IMR-90 (cell line): Measurements from ENCODE around the gene MAPKAPK5. TPM values are rescaled to one million over a fixed set of nuclear protein-coding genes. Genes with fewer than 3 reads are reported as not detected.

Experiments used
- ATAC-seq: fragments of 200-7000 bp; cut with Tn5 transposase; 2 replicates; pipeline ENCODE4 v1.9.1; 2020; ENCODE audit warnings: low read depth, mild to moderate bottlenecking, moderate library complexity
- BruUV-seq: library from RNA; stranded (reverse); fragments of 400-500 nt; replicated peaks from 2 replicates; lab custom pipeline; 2021; lab: Mats Ljungman, UMichigan
- CTCF ChIA-PET: fragments of 300-600 bp; formaldehyde crosslinking; extraction: SDS; loops from one replicate; lab custom pipeline; 2021; ENCODE audit warnings: antibody characterized with exemption; lab: Yijun Ruan, JAX
- POLR2A ChIA-PET: fragments of 300-600 bp; sonication (Branson Sonifier 250); formaldehyde crosslinking; loops from one replicate; lab custom pipeline; 2022; ENCODE audit warnings: antibody characterized with exemption; ENCODE audit not compliant: unreplicated experiment; lab: Charles Lee
- DNase-seq: peaks from one replicate; pipeline ENCODE4 v3.0.0; 2013
- H2AFZ ChIP-seq: replicated peaks from 2 replicates; pipeline ENCODE3; 2013; ENCODE audit warnings: low read length, mild to moderate bottlenecking; ENCODE audit not compliant: poor library complexity
- H2AK5ac ChIP-seq: 2 replicates; pipeline ENCODE4 v1.6.1; 2013; ENCODE audit warnings: low read depth, low read length, inconsistent platforms
- H2AK9ac ChIP-seq: replicated peaks from 2 replicates; pipeline ENCODE3; 2013; ENCODE audit warnings: mild to moderate bottlenecking, low read depth, low read length, moderate library complexity; ENCODE audit not compliant: poor library complexity
- H2BK120ac ChIP-seq: 2 replicates; pipeline ENCODE4 v1.6.1; 2013; ENCODE audit warnings: low read depth, low read length, inconsistent platforms
- H2BK15ac ChIP-seq: 3 replicates; pipeline ENCODE4 v1.6.1; 2013; ENCODE audit warnings: low read depth, low read length, inconsistent platforms
- H2BK20ac ChIP-seq: 2 replicates; pipeline ENCODE4 v1.6.1; 2013; ENCODE audit warnings: low read depth, mild to moderate bottlenecking, inconsistent platforms, low read length, moderate library complexity
- H2BK5ac ChIP-seq: 2 replicates; pipeline ENCODE4 v1.6.1; 2013; ENCODE audit warnings: mild to moderate bottlenecking, low read depth, low read length, inconsistent platforms; ENCODE audit not compliant: poor library complexity, severe bottlenecking
- H3K14ac ChIP-seq: replicated peaks from 2 replicates; pipeline ENCODE4 v1.6.1; 2013; ENCODE audit warnings: low read depth, low read length, inconsistent platforms
- H3K18ac ChIP-seq: 2 replicates; pipeline ENCODE4 v1.6.1; 2013; ENCODE audit warnings: low read depth, low read length, control low read depth
- H3K23ac ChIP-seq: 2 replicates; pipeline ENCODE4 v1.6.1; 2013; ENCODE audit warnings: low read depth, low read length, inconsistent platforms
- H3K27ac ChIP-seq: 2 replicates; pipeline ENCODE4 v1.5.1; 2013; ENCODE audit warnings: mild to moderate bottlenecking, control low read depth, low read length; ENCODE audit not compliant: insufficient read depth
- H3K27me3 ChIP-seq: 2 replicates; pipeline ENCODE4 v1.6.1; 2013; ENCODE audit warnings: low read length; ENCODE audit not compliant: control insufficient read depth, insufficient read depth
- H3K36me3 ChIP-seq: 2 replicates; pipeline ENCODE4 v1.6.1; 2013; ENCODE audit warnings: low read length, mixed read lengths; ENCODE audit not compliant: control insufficient read depth, insufficient read depth
- H3K4ac ChIP-seq: 2 replicates; pipeline ENCODE4 v1.6.1; 2013; ENCODE audit warnings: low read depth, low read length, inconsistent platforms
- H3K4me1 ChIP-seq: 2 replicates; pipeline ENCODE4 v1.6.1; 2013; ENCODE audit warnings: low read length, mixed read lengths; ENCODE audit not compliant: control insufficient read depth, insufficient read depth
- H3K4me2 ChIP-seq: 2 replicates; pipeline ENCODE4 v1.6.1; 2013; ENCODE audit warnings: low read depth, mild to moderate bottlenecking, control low read depth, low read length, moderate library complexity
- H3K4me3 ChIP-seq: 2 replicates; pipeline ENCODE4 v1.5.1; 2013; ENCODE audit warnings: low read depth, mild to moderate bottlenecking, control low read depth, low read length, moderate library complexity; ENCODE audit not compliant: insufficient read depth
- H3K56ac ChIP-seq: 2 replicates; pipeline ENCODE4 v1.6.1; 2013; ENCODE audit warnings: low read length, inconsistent platforms; ENCODE audit not compliant: insufficient read depth; ENCODE audit errors: extremely low read depth
- H3K79me1 ChIP-seq, 2 experiments: 2 replicates each; pipeline ENCODE4 v1.6.1; 2013; ENCODE audit warnings: low read length in 2 of 2, inconsistent platforms in 1 of 2, low read depth in 1 of 2
- H3K9ac ChIP-seq: 2 replicates; pipeline ENCODE4 v1.6.1; 2013; ENCODE audit warnings: low read depth, low read length, control low read depth
- H3K9me1 ChIP-seq: 2 replicates; pipeline ENCODE4 v1.6.1; 2013; ENCODE audit warnings: low read length, inconsistent platforms; ENCODE audit not compliant: insufficient read depth
- H3K9me3 ChIP-seq: 2 replicates; pipeline ENCODE4 v1.6.1; 2013; ENCODE audit warnings: low read length; ENCODE audit not compliant: control insufficient read depth, insufficient read depth
- H4K20me1 ChIP-seq: 2 replicates; pipeline ENCODE4 v1.6.1; 2013; ENCODE audit warnings: low read length, inconsistent platforms; ENCODE audit not compliant: insufficient read depth
- H4K5ac ChIP-seq: 2 replicates; pipeline ENCODE4 v1.6.1; 2013; ENCODE audit warnings: mild to moderate bottlenecking, low read depth, low read length, control low read depth
- H4K8ac ChIP-seq, 2 experiments: 2 replicates each; pipeline ENCODE4 v1.6.1; 2013; ENCODE audit warnings: low read depth in 2 of 2, low read length in 2 of 2, control low read depth in 1 of 2, inconsistent platforms in 1 of 2
- H4K91ac ChIP-seq: 2 replicates; pipeline ENCODE4 v1.6.1; 2013; ENCODE audit warnings: low read depth, low read length, inconsistent platforms; ENCODE audit not compliant: insufficient read depth
- NFE2L2 ChIP-seq: fragments of 150-350 bp; IDR thresholded peaks from 2 replicates; pipeline ENCODE4 v1.6.1; 2016; ENCODE audit warnings: low read depth, mild to moderate bottlenecking, low read length
- RFX5 ChIP-seq: IDR thresholded peaks from 2 replicates; pipeline ENCODE4 v1.8.0; 2012; ENCODE audit warnings: low read depth, mild to moderate bottlenecking, low read length, moderate library complexity
- WGBS, 2 experiments: methylation state at CpG; one replicate each; pipeline versions ENCODE4 v1.1.5 to v1.1.7; 2013; ENCODE audit warnings: missing lambda C conversion rate in 2 of 2; ENCODE audit not compliant: insufficient read length in 1 of 2; ENCODE audit errors: extremely low coverage in 2 of 2; 5-methylcytosine and 5-hydroxymethylcytosine counted together
- dilution Hi-C: fragments of 300-500 bp; cut with HindIII; formaldehyde crosslinking; loops from one replicate; pipeline ENCODE4 v1.14.3; 2018; ENCODE audit warnings: low sequenced_read_pairs; ENCODE audit not compliant: unreplicated experiment
- in situ Hi-C: fragments of 300-500 bp; cut with MboI; formaldehyde crosslinking; loops from 3 replicates; pipeline ENCODE4 v1.14.3; 2019; ENCODE audit warnings: low sequenced_read_pairs, inconsistent platforms, mixed read lengths
- intact Hi-C: fragments of 100-400 bp; cut with micrococcal nuclease; formaldehyde crosslinking; loops from 2 replicates; pipeline ENCODE4 v1.10.0; 2022
- polyA plus RNA-seq, 3 experiments: library from polyadenylated mRNA; depleted of rRNA; stranded (reverse); fragments of >200 nt; gene quantifications; 2 replicates each; pipeline ENCODE4 v1.2.3, GENCODE V29; 2012; ENCODE audit warnings: low replicate concordance in 1 of 3
- total RNA-seq: library from RNA; depleted of rRNA; stranded (reverse); fragments of >200 nt; gene quantifications from 2 replicates; pipeline ENCODE4 v1.2.3, GENCODE V29; 2012
- TF ChIP-seq, protein P1 (sequence below): fragments of 150-350 bp; IDR thresholded peaks from 2 replicates; pipeline ENCODE4 v1.6.1; 2017; ENCODE audit warnings: mild to moderate bottlenecking, antibody characterized with exemption, low read length, low read depth
- TF ChIP-seq, protein P2 (sequence below): conservative IDR thresholded peaks from 2 replicates; pipeline ENCODE4 v1.5.1; 2012; ENCODE audit warnings: mild to moderate bottlenecking, low read depth, low read length, improper control_type of control experiment

Gene MAPKAPK5
- total and polyA plus RNA-seq, 2 of the 4 experiments (the other 2 are of a cell fraction): 35.0 to 44.6 TPM

DNA sequence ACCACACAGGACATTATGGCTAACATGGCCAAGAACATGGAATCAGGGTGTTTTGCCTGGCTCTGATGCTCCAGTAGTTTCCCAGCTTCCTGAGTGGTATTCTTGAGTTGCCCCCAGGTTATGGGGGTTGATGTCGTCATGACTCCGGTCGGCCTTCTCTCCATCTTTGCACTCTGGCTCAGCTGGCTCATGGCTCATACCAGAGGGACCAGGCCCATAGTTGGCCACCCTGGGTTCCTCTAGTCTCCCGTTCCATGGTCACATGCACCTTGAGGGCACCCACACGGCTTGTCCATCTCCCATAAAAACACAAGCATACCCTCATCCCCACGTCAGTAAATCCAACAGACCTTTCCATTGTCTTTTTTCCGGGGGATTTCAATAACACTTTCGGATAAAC lies 23.7 kb upstream of the MAPKAPK5 start:
- Histone ChIP-seq H4K8ac (no peak overlapping the region), H3K4me1 (no peaks in the 10 kb centered on the region), H3K9ac (no peak overlapping the region), H3K9me1 (no peaks in the 10 kb centered on the region), H3K9me3 (no peaks in the 10 kb centered on the region), H2AK9ac (no peak overlapping the region), H3K14ac (no peak overlapping the region), H3K4me2 (no peak overlapping the region), H3K4ac (no peak overlapping the region), H3K56ac (no peak overlapping the region), H2AFZ (no peak overlapping the region), H2BK5ac (no peak overlapping the region), H4K5ac (no peak overlapping the region), H3K79me1 (no peaks in the 10 kb centered on the region), H3K27ac (no peak overlapping the region), H2BK120ac (no peak overlapping the region), H4K20me1 (no peaks in the 10 kb centered on the region), H2BK15ac (no peak overlapping the region), H3K4me3 (no peak overlapping the region), H3K23ac (no peak overlapping the region), H2AK5ac (no peak overlapping the region), H3K36me3 (no peaks in the 10 kb centered on the region), H4K91ac (no peak overlapping the region), H2BK20ac (no peak overlapping the region), H3K27me3 (peaks cover 8% of the 10 kb centered on the region), H3K18ac (no peak overlapping the region)
- CTCF ChIA-PET: no interaction called here
- no TSS peak for BruUV-seq
- ATAC-seq: no peak
- TF ChIP-seq RFX5: no peak
- TF ChIP-seq, protein P1, sequence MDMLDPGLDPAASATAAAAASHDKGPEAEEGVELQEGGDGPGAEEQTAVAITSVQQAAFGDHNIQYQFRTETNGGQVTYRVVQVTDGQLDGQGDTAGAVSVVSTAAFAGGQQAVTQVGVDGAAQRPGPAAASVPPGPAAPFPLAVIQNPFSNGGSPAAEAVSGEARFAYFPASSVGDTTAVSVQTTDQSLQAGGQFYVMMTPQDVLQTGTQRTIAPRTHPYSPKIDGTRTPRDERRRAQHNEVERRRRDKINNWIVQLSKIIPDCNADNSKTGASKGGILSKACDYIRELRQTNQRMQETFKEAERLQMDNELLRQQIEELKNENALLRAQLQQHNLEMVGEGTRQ: no peak
- TF ChIP-seq, protein P2, sequence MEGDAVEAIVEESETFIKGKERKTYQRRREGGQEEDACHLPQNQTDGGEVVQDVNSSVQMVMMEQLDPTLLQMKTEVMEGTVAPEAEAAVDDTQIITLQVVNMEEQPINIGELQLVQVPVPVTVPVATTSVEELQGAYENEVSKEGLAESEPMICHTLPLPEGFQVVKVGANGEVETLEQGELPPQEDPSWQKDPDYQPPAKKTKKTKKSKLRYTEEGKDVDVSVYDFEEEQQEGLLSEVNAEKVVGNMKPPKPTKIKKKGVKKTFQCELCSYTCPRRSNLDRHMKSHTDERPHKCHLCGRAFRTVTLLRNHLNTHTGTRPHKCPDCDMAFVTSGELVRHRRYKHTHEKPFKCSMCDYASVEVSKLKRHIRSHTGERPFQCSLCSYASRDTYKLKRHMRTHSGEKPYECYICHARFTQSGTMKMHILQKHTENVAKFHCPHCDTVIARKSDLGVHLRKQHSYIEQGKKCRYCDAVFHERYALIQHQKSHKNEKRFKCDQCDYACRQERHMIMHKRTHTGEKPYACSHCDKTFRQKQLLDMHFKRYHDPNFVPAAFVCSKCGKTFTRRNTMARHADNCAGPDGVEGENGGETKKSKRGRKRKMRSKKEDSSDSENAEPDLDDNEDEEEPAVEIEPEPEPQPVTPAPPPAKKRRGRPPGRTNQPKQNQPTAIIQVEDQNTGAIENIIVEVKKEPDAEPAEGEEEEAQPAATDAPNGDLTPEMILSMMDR: no peak
- TF ChIP-seq NFE2L2: no peak
- POLR2A ChIA-PET: no interaction called here
- intact Hi-C loops (no loop called here), in situ Hi-C loops (no loop called here), dilution Hi-C loops (no loop called here)
- no peak for DNase-seq
- no CpG with 5 or more reads among the region's 8 CpGs for WGBS, 2 experiments
